HG02981 (cell line): ENCODE results near the gene GLIS1.

Source experiments
- ATAC-seq: cut with Tn5 transposase; IDR thresholded peaks from one replicate; pipeline ENCODE4 v1.9.1; 2021; ENCODE audit warnings: mild to moderate bottlenecking, moderate library complexity; ENCODE audit not compliant: unreplicated experiment

Gene GLIS1

GRCh38 chr1:53541263-53541625, 197.7 kb downstream of the GLIS1 start:
- no peak for ATAC-seq

DNA sequence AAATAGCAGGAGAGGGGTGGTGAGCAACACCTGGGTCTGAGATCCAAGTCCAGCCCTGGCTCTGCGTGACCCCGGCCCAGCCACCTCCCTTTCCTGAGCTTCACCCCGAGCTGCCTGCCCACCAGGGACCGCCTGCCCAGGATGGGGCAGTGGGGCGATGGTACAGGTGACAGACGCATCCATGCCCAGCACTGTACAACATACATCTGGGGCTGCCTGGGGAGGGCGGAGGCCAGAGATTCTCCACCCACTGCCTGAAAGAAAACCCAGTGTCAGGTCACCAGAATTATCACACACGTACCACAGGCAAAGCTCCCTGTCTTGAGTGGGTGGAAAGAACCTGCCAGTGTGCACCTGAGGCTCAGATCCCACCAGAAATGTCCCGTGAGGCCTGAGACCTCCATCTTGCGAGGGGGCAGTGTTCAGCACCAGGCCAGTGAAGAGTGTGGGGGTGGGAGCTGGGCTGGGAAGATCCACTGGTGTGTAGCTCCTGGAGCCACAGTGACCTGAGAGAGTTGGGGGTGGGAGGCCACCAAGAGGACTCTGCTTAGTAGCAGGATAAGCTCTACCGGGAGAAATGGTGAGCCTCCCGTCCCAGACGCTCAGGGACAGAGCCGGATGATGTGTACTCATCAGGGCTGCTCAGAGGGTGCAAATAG, 198.2 kb downstream of the GLIS1 start:
- no peak for ATAC-seq

DNA sequence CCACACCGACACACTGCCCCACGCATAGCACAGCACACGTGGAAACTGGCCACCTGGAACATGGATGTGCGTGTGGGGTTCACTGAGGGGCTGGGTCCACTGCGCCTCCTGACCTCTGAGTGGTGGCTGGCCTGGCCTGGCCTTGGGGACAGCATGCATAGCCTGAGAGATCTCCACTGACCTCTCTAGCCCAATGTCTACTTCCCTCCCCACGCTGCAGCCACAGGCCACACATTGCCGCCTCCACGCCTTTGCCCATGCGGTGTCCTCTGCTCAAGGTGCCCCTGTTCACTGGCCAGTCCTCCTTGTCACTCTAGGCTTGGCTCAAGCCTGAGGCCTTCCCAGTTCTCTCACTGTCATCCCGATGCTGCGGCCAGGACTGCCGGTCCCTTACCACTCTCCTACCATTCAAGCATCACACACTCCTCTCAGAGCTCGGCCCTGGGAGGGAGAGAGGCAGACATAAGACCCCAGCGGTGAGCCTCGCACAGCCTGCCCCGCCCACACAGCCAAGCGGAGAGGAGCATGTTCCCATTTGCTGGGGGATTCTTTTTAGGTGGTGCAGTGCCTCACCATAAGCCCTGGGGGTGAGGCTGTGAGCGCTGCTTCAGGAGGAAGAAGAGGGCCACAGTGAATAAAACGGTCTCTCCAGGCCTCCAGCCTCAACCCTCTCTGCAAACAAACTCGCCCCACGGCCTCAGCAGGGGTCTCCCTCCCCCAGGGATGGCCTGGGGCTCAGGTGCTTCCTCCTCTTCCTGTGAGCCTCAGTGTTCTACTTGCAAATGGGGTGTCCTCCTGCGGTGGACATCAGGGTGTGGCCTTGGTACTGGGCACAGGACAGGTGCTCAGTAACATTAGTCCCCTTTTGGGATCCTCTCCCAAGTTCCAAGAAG, 199.0 kb downstream of the GLIS1 start:
- ATAC-seq = no peak

DNA sequence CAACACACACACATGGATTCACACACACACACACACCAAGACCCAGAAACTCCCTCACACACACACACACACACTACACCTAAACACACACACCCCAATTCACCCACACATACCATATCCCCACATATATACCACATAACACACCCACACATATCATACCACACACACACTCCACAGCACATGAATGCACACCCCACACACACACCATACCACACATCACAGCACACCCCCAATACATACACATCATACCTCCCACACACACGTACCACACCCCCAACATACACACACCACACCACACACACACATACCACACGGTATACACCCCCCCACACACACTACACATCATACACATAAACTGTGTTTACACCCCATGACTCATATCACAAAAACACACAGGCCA, 199.7 kb downstream of the GLIS1 start:
- no peak for ATAC-seq

- ATAC-seq = no peak
These were observed 202.4 kb downstream of the GLIS1 start for GRCh38 chr1:53536606-53537005.

DNA sequence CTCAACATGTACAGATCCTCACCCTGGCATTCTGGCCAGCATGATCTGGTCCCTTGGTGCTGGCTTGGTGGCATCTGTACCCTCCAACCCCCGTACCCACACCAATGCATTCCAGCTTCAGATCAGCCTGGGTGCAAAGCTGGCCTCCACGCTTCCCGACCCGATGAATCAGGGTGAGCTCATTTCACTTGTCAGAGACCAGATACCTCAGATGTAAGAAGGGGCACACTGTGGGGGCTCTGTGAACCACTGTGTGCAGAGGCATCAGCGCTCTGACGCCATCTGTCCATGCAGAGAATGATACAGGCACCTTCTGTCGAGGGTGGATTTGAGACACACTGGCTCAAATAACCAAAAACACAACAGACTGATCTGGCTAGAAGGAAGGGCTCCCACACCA, 203.1 kb downstream of the GLIS1 start:
- no peak for ATAC-seq

- no peak for ATAC-seq
These were observed 203.7 kb downstream of the GLIS1 start for GRCh38 chr1:53535226-53535625.

GRCh38 chr1:53532912-53533311, 206.1 kb downstream of the GLIS1 start:
- no peak for ATAC-seq

- no peak for ATAC-seq
These were observed 206.6 kb downstream of the GLIS1 start for GRCh38 chr1:53532377-53532776.

- no peak for ATAC-seq
These were observed 208.4 kb downstream of the GLIS1 start for GRCh38 chr1:53530550-53530949.

GRCh38 chr1:53529555-53529954, 209.4 kb downstream of the GLIS1 start:
- ATAC-seq = no peak

GRCh38 chr1:53527368-53527767, 211.6 kb downstream of the GLIS1 start:
- ATAC-seq = no peak

GRCh38 chr1:53526451-53527101, 212.4 kb downstream of the GLIS1 start:
- no peak for ATAC-seq

GRCh38 chr1:53525595-53525994, 213.4 kb downstream of the GLIS1 start:
- no peak for ATAC-seq

- ATAC-seq = no peak
These were observed 214.3 kb downstream of the GLIS1 start for GRCh38 chr1:53524428-53525375.

DNA sequence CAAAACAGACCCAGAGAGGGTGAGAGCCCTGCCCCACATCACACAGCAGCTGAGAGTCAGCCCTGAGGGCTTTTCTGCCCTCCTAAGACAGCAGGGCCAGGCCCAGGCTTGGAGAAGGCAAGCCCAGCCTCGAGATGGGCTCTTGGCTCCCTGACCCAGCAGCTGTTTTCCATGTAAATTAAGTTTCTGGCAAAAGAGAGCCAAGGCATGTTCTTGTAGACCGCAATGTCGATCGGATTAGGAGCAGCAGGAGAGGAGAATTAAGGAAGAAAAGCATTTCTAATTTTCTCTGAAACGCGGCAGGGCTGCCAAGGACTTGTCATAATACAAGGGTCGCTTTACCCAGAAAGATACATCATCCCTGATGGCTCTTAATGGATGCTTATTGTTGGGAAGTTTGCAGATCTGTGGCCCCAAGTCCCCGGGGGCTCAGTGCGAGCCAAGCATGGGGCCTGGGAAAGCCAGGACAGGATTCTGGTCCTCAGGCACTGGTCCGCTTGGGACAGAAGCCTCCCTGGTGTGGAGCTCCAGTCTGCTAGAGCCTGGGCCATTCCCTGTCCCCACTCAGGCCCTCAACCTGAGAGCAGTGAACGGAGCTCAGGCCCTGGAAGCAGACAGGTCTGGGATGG, 216.9 kb downstream of the GLIS1 start:
- no peak for ATAC-seq

GRCh38 chr1:53520481-53520880, 218.5 kb downstream of the GLIS1 start:
- ATAC-seq = no peak

DNA sequence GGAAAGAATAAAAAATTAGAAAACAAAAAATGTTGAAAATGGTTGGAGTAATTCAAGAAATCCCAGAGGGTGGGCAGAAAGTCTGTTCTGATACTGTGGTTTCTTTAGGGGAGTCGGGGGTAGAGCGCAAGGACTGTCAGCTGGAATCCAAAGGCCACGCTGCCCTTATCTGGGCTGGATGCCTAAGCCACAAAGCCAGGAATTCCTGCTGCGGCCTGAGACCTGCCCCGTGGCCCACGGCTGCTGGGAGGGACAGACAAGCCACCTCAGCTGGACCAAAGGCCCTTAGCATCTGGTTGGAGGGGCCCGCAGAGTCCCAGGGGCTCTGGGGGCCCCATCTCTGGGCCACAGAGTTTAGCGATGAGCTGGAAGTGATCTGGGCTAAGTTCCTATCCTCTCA, 219.5 kb downstream of the GLIS1 start:
- ATAC-seq = no peak

- ATAC-seq = no peak
These were observed 220.2 kb downstream of the GLIS1 start for GRCh38 chr1:53518775-53519174.

DNA sequence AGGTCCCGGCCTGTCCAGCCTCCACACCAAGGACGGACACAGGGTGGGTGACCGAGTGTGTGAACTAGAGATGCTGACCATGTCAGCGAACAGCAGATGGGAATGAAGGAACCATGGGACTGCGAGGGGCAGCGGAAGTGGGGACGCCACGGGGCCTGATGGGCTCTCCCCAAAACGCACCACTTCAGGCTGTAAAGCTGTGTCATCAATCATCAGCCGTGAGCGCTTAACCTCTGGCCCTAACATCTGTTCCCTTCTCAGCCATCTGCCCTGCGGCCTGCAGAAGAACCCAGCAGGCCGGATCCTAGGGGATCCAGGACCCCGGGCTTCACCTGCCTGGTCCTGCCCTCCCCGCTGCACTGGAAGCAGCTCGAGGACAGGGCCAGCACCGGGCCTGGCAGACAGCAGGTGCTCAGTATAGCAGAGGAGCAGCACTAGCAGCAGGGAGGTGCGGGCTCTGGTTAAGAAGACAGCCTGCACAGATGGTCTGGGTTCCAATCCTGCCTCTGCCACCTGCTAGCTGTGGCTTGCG, 221.1 kb downstream of the GLIS1 start:
- ATAC-seq = no peak
